HCT116 (cell line): ENCODE measurements around the gene KRTAP12-3. TPM values are rescaled to one million over a fixed set of nuclear protein-coding genes. Genes with fewer than 3 reads are reported as not detected.

Experiments used
- ATAC-seq: fragments of 200-7000 bp; cut with Tn5 transposase; 2 replicates; pipeline ENCODE4 v1.9.1; 2020; ENCODE audit warnings: mild to moderate bottlenecking, moderate library complexity
- BruUV-seq: library from RNA; stranded (reverse); fragments of 400-500 nt; replicated peaks from 2 replicates; lab custom pipeline; 2021; lab: Mats Ljungman, UMichigan
- CTCF ChIA-PET: fragments of 300-600 bp; sonication (Branson Sonifier 250); formaldehyde crosslinking; loops from one replicate; lab custom pipeline; 2021; ENCODE audit warnings: antibody characterized with exemption; lab: Charles Lee
- POLR2A ChIA-PET: fragments of 300-600, 350-600 bp; sonication (Branson Sonifier 250); formaldehyde crosslinking; loops from one replicate; lab custom pipeline; 2021; ENCODE audit warnings: antibody characterized with exemption; lab: Charles Lee
- RAD21 ChIA-PET, 2 experiments: fragments of 300-600 bp; sonication (Branson Sonifier 250); formaldehyde crosslinking; loops; one replicate each; lab custom pipeline; 2023; ENCODE audit warnings: low total read pairs in 2 of 2; ENCODE audit not compliant: uncharacterized antibody in 2 of 2, unreplicated experiment in 2 of 2, low non-redundant PET in 1 of 2; lab: Charles Lee
- DNase-seq: peaks from one replicate; pipeline ENCODE4 v3.0.0-alpha.2; 2010; ENCODE audit warnings: low read depth, low spot score
- H2AFZ ChIP-seq: fragments of 200-600 bp; shearing (Covaris generic), sonication (generic); 2 replicates; pipeline ENCODE4 v1.6.1; 2017; ENCODE audit warnings: low read depth, mixed run types, mixed read lengths, antibody characterized with exemption, low read length; ENCODE audit not compliant: poor library complexity, severe bottlenecking
- H3K27ac ChIP-seq: 2 replicates; pipeline ENCODE4 v1.5.1; 2012; ENCODE audit warnings: low read depth, low read length
- H3K27me3 ChIP-seq: fragments of 200-600 bp; sonication (generic); 2 replicates; pipeline ENCODE4 v1.6.1; 2016; ENCODE audit warnings: mixed run types, low read length, mixed read lengths; ENCODE audit not compliant: insufficient read depth
- H3K36me3 ChIP-seq, 2 experiments: fragments of 200-500 bp in 1 of 2; fragments of 200-600 bp in 1 of 2; sonication (Bioruptor generic) in 1 of 2; sonication (generic) in 1 of 2; 2 replicates each; pipeline versions ENCODE4 v1.5.1 to v1.6.1; 2014 to 2016; ENCODE audit warnings: low read length in 2 of 2, inconsistent platforms in 1 of 2, mixed read lengths in 1 of 2, mixed run types in 1 of 2; ENCODE audit not compliant: insufficient read depth in 2 of 2, control insufficient read depth in 1 of 2
- H3K4me1 ChIP-seq, 2 experiments: fragments of 200-600 bp in 1 of 2; sonication (generic) in 1 of 2; 2 replicates each; pipeline versions ENCODE4 v1.5.1 to v1.6.1; 2012 to 2017; ENCODE audit warnings: low read length in 2 of 2, inconsistent platforms in 1 of 2, mild to moderate bottlenecking in 1 of 2, mixed read lengths in 1 of 2, mixed run types in 1 of 2, moderate library complexity in 1 of 2; ENCODE audit not compliant: insufficient read depth in 2 of 2, control insufficient read depth in 1 of 2
- H3K4me2 ChIP-seq: fragments of 200-600 bp; sonication (generic); 2 replicates; pipeline ENCODE4 v1.6.1; 2017; ENCODE audit warnings: mixed run types, low read length, mixed read lengths
- H3K4me3 ChIP-seq, 2 experiments: fragments of 200-600 bp in 1 of 2; sonication (generic) in 1 of 2; replicated peaks in 1 of 2; 2 replicates each; pipeline ENCODE4 v1.5.1; 2011 to 2016; ENCODE audit warnings: low read length in 2 of 2, control low read depth in 1 of 2, low read depth in 1 of 2, mild to moderate bottlenecking in 1 of 2, mixed read lengths in 1 of 2, mixed run types in 1 of 2
- H3K79me2 ChIP-seq: fragments of 200-600 bp; sonication (generic); 2 replicates; pipeline ENCODE4 v1.6.1; 2017; ENCODE audit warnings: mild to moderate bottlenecking, mixed run types, low read length, moderate library complexity, mixed read lengths; ENCODE audit not compliant: insufficient read depth
- H3K9ac ChIP-seq: fragments of 200-600 bp; sonication (generic); 2 replicates; pipeline ENCODE4 v1.6.1; 2016; ENCODE audit warnings: low read length, mixed read lengths
- H3K9me2 ChIP-seq: fragments of 200-600 bp; sonication (generic), shearing (Covaris generic); 2 replicates; pipeline ENCODE4 v1.6.1; 2017; ENCODE audit warnings: mixed run types, mild to moderate bottlenecking, moderate library complexity; ENCODE audit not compliant: insufficient read depth
- H3K9me3 ChIP-seq, 2 experiments: fragments of 200-500 bp in 1 of 2; fragments of 200-600 bp in 1 of 2; sonication (Bioruptor generic) in 1 of 2; sonication (generic) in 1 of 2; 2 replicates each; pipeline ENCODE4 v1.6.1; 2014 to 2017; ENCODE audit warnings: low read length in 2 of 2, mixed read lengths in 2 of 2, inconsistent platforms in 1 of 2, low read depth in 1 of 2, mild to moderate bottlenecking in 1 of 2, mixed run types in 1 of 2, moderate library complexity in 1 of 2; ENCODE audit not compliant: control insufficient read depth in 1 of 2, insufficient read depth in 1 of 2
- H4K20me1 ChIP-seq: fragments of 200-600 bp; sonication (generic), shearing (Covaris generic); 2 replicates; pipeline ENCODE4 v1.6.1; 2017; ENCODE audit warnings: mixed run types, mild to moderate bottlenecking, moderate library complexity; ENCODE audit not compliant: insufficient read depth
- CBX3 ChIP-seq: IDR thresholded peaks from 2 replicates; pipeline ENCODE4 v1.6.1; 2012; ENCODE audit warnings: low read depth
- CEBPB ChIP-seq: IDR thresholded peaks from 2 replicates; pipeline ENCODE4 v1.6.1; 2012; ENCODE audit warnings: low read depth
- EGR1 ChIP-seq: IDR thresholded peaks from 2 replicates; pipeline ENCODE4 v1.6.1; 2012; ENCODE audit warnings: low read depth
- EZH2 ChIP-seq: fragments of 200-600 bp; sonication (generic); IDR thresholded peaks from 2 replicates; pipeline ENCODE4 v1.6.1; 2017; ENCODE audit warnings: antibody characterized with exemption, mixed run types
- FOSL1 ChIP-seq: IDR thresholded peaks from 2 replicates; pipeline ENCODE4 v1.6.1; 2012; ENCODE audit warnings: low read depth
- JUND ChIP-seq: IDR thresholded peaks from 2 replicates; pipeline ENCODE4 v1.6.1; 2012
- POLR2A ChIP-seq: IDR thresholded peaks from 2 replicates; pipeline ENCODE4 v1.7.0; 2011; ENCODE audit warnings: borderline replicate concordance; ENCODE audit not compliant: insufficient read depth, insufficient read length; ENCODE audit errors: extremely low read depth
- POLR2AphosphoS5 ChIP-seq: IDR thresholded peaks from 2 replicates; pipeline ENCODE4 v1.6.1; 2011; ENCODE audit warnings: mild to moderate bottlenecking, low read depth, low read length, moderate library complexity
- RAD21 ChIP-seq: IDR thresholded peaks from 2 replicates; pipeline ENCODE4 v1.6.1; 2012; ENCODE audit warnings: low read depth, mild to moderate bottlenecking
- REST ChIP-seq: IDR thresholded peaks from 2 replicates; pipeline ENCODE4 v1.6.1; 2012; ENCODE audit warnings: low read depth
- SIN3A ChIP-seq: IDR thresholded peaks from 2 replicates; pipeline ENCODE4 v1.6.1; 2012; ENCODE audit warnings: low read depth
- SP1 ChIP-seq: IDR thresholded peaks from 2 replicates; pipeline ENCODE4 v1.6.1; 2012; ENCODE audit warnings: low read depth
- TCF7L2 ChIP-seq: IDR thresholded peaks from 2 replicates; pipeline ENCODE4 v1.7.0; 2011; ENCODE audit warnings: borderline replicate concordance, inconsistent platforms; ENCODE audit not compliant: insufficient read depth, insufficient read length; ENCODE audit errors: extremely low read depth
- YY1 ChIP-seq: IDR thresholded peaks from 2 replicates; pipeline ENCODE4 v1.6.1; 2011; ENCODE audit warnings: low read length, low read depth, moderate library complexity, mild to moderate bottlenecking; ENCODE audit not compliant: insufficient replicate concordance; ENCODE audit errors: extremely low read depth
- ZFX ChIP-seq: fragments of 450-650 bp; IDR thresholded peaks from 2 replicates; pipeline ENCODE4 v1.6.1; 2017
- intact Hi-C: fragments of 100-400 bp; cut with micrococcal nuclease; formaldehyde crosslinking; loops from 2 replicates; pipeline ENCODE4 v1.10.0; 2022
- total RNA-seq: library from RNA; stranded (reverse); gene quantifications from one replicate; pipeline ENCODE4 v1.2.1, GENCODE V29; 2021; ENCODE audit not compliant: unreplicated experiment
- TF ChIP-seq, protein P1 (sequence below): IDR thresholded peaks from 2 replicates; pipeline ENCODE4 v1.6.1; 2012

KRTAP12-3 gene
- total RNA-seq, 1 experiment from 2014 or later = not detected

GRCh38 chr21:44702973-44703730 lies 45.4 kb downstream of the KRTAP12-3 start (continued):
- TF ChIP-seq REST = no peak
- TF ChIP-seq ZFX = no peak
- no peak for TF ChIP-seq CBX3
- TF ChIP-seq JUND = no peak
- no peak for TF ChIP-seq TCF7L2
- no peak for TF ChIP-seq SIN3A
- TF ChIP-seq YY1 = no peak
- TF ChIP-seq EGR1 = no peak
- TF ChIP-seq CEBPB = no peak

DNA sequence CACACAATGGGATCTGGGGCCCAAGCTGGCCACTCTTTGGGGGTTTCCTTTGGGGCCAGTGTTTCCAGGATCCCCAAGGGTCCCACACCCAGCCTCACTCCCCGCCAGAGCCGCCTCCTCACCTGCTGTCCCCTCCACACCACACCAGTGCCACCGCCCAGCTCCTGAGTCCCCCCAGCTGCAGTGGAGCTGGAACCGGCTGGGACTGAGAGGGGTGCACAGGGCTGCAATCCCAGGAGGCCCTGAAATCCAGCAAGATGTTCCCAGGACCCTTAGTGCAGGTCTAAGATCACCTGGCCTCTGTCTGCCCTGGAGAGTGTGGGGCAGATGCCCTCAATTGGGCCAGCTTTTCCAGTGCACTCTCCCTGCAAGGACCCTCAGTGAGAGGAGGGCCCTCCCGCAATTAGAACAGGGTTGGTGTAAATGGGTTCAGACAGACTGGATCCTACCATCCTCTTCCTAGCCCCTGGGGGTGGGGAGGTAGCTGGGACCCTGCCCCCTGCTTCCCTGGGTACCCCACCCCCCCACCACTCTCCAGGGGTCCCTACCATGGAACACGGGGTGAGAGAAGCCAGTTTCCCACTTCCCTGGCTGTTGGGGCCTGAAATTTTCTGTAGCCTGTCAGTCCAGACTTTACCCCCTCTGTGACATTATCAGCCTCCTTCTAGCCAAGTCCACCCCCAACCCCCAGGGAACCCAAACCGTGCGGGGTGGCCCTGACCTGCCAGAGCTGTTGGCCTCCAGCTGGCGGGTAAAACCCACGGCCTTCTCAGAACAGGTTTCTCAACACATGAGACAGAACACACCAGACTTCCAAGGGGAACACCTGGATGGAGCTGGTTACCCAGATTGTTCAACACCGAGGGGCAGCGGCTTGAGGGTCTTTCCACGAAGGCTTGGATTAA lies 46.3 kb downstream of the KRTAP12-3 start:
- intact Hi-C loops = no loop called here
- no peak overlapping the region for H3K9ac ChIP-seq
- no peaks in the 10 kb centered on the region for H3K79me2 ChIP-seq
- CTCF ChIA-PET = no interaction called here
- no peaks in the 10 kb centered on the region for H4K20me1 ChIP-seq
- DNase-seq = no peak
- no peak overlapping the region for H3K4me2 ChIP-seq
- no peaks in the 10 kb centered on the region for H3K36me3 ChIP-seq
- no peaks in the 10 kb centered on the region for H3K9me3 ChIP-seq
- POLR2A ChIA-PET = no interaction called here
- no peaks in the 10 kb centered on the region for H3K4me1 ChIP-seq
- RAD21 ChIA-PET = no interaction called here
- ATAC-seq = no peak
- no peaks in the 10 kb centered on the region for H3K9me2 ChIP-seq
- no peak overlapping the region for H3K27ac ChIP-seq
- peaks cover 10% of the 10 kb centered on the region; the same call in 1 of the 2 replicates for H3K27me3 ChIP-seq
- TF ChIP-seq POLR2A (no peak), FOSL1 (no peak), EZH2 (no peak), ZFX (no peak), SP1 (no peak), RAD21 (no peak), POLR2AphosphoS5 (no peak)
- TF ChIP-seq, protein P1, sequence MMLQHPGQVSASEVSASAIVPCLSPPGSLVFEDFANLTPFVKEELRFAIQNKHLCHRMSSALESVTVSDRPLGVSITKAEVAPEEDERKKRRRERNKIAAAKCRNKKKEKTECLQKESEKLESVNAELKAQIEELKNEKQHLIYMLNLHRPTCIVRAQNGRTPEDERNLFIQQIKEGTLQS = no peak
- no TSS peak for BruUV-seq
- no peak overlapping the region for H2AFZ ChIP-seq
- no peak overlapping the region for H3K4me3 ChIP-seq
